ENCODE measurements around the gene BTBD7.

- TF ChIP-seq CTCF (IDR thresholded peaks at IDR 0.05) (no peak), POLR2A (IDR thresholded peaks at IDR 0.05) (no peak)
These were observed 9.8 kb downstream of the BTBD7 start for GRCh38 chr14:93322929-93323599.
